DMS53 treated with DMSO at 0.1 percent for 48 hours (cell line): Measurements from ENCODE around the gene BTRC.

Source experiments
- DNase-seq: peaks from one replicate; lab custom pipeline; 2025; ENCODE audit not compliant: unreplicated experiment; lab: John Stamatoyannopoulos, UW

BTRC gene

GRCh38 chr10:101513733-101514132 is 159.8 kb downstream of the BTRC start:
- no peak for DNase-seq

- DNase-seq, result no peak
Measured at GRCh38 chr10:101525848-101526247, 171.9 kb downstream of the BTRC start.

DNA sequence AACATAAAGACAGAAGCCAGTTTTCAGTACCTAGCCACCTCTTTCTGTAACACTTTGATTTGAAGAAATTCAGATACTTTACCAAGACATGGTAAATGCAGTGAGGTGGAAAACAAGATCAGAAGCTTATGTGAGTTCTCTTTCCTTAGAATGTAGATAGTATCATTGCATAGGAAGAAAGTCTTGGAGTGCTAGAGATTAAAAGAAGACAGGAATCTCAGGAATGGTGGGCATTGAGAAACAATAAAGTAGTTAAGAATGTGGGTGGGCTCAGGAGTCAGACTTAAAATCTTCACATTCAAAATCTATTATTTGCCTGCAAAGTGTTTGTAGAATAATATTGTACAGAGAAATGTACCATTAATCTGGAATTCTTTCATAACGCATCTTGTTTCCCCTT is 175.2 kb downstream of the BTRC start:
- no peak for DNase-seq

DNA sequence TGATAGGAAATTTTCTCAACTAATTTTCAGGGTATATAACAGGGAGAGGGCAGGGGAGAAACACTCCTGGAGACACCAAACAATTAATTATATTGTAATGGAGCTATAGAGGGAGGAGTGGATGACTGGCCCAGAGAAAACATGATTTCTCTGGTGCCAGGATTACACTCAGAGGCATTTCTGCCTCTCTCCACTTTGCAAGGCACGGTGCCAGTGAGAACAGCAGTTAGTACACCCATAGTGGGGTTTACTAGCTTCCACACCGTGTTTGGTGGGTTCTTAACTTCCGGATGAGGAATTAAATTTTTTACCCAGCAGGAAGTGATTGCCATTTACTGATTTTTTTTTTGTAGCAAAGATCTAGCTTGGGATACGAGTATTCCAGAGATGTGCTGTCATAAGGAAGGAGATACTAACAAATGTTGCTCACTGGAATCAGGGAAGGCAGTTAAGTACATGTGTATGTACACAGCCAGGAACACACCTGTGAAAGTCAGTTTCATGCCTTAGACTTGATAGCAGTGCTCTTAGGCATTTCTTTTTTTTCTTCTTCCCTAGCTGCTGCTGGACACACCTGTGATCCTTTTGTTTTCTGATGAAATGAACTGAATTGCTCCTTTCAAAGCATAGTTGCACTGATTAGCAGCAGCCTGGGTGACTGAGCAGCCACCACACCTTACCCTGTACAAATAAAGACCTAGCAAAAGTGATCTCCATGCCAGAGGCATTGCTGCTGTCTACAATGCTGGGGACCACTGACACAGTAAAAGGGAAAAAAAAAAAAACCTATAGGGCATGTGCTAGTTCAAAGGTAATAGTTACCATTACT is 176.0 kb downstream of the BTRC start:
- DNase-seq, result no peak

DNA sequence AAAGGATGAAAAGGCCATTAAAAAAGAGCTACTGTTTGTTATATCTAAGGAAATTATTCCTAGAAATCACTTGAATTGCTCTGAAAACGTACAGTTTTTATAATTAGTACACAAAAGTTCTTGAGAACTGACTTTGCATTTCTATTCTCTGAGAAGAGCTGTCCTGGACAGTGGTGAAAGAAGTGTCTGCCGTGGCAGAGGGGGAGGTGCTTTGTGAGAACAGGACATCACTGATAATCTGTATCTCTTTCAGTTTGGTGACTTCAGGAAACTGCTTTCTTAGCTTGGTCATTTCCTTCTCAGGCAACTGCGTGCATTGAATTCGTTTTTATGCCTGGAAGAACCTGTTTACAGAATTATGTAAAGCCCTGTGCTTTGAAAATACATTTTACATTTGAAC is 182.0 kb downstream of the BTRC start:
- DNase-seq, result no peak

GRCh38 chr10:101536800-101537199 is 182.8 kb downstream of the BTRC start:
- no peak for DNase-seq

DNA sequence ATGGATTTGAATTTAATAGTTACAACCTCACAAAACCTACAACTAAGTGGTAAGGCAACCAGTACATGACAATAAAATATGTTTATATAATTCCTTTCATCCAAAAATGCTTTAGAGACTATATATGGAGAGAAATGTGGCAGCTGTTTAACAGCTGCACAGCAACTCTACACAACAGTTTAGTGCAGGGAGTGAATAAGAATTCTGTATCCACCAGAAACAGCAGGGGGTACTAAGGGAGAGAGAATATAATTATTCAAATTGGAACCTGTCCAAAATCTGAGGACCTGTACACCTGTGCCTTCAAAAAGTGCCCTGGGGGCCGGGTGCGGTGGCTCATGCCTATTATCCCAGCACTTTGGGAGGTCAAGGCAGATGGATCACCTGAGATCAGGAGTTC is 184.5 kb downstream of the BTRC start:
- DNase-seq, result no peak

DNA sequence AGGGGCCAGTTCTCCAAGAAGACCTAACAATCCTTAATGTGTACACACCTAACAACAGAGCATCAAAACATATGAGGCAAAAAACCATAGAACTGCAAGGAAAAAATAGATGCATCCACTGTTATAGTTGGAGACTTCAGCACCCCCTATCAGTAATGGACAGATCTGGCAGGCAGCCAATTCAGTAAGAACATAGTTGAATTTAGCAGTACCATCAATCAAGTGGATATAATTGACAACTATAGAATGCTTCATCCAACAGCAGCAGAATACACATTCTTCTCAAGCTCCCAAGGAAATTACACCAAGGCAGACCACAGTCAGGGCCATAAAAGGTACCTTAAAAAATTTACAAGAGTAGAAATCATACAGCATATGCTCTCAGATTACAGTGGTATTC is 191.9 kb downstream of the BTRC start:
- no peak for DNase-seq

DNA sequence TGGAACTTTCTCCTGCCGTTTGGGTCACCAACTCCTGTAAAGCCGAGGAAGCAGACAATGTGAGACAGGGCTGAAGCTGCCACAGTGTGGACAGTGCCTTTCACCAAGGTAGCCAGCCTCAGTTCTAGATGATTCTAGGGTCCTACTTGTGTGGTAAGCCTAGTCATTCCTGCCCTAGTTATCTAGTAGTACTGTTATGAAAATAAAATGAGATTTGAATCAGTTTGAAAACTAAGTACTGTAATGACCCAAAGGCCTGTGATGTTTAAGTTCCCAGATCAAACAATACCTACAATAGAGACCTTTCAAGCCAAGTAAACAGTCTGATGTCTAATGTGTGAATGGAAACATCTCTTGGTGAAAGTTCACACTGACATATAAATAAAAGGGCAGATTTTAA is 197.0 kb downstream of the BTRC start:
- no peak for DNase-seq

DNA sequence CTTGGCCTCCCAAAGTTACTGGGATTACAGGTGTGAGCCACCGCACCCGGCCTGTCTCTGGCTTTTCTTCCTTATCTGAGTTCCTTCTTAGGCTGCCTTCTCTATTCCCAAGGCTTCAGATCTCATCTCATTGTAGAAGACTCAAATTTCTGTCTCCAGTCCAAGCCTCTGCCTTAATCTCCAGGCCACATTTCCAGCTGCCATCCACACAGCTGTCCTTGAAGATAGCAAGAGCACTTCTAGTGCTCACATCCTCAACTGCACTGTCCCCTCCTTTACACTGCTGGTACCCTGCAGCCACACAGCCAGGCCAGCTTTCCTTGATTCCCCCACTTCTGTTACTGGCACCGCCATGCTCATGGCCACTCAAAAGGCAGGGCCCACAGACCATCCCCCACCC is 198.5 kb downstream of the BTRC start:
- no peak for DNase-seq

DNA sequence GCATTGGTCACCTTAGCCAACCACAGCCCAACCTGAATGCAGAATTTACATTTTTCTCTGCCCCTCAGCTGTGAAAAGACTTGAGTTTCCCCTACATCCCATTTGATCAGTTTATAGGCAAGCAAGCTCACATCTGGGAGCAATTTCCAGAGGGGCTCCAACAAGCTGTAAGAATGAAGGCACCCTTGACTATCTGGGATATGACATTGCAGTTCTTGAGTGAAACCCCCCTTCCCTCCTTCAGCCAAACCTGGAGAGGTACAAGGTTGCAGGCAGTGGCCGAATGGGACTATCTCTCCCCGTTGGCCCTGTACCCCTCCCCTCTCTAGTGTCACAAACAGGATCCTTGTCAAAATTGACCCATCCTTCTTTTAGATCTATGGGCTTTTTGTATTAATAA is 203.6 kb downstream of the BTRC start:
- DNase-seq, result no peak

DNA sequence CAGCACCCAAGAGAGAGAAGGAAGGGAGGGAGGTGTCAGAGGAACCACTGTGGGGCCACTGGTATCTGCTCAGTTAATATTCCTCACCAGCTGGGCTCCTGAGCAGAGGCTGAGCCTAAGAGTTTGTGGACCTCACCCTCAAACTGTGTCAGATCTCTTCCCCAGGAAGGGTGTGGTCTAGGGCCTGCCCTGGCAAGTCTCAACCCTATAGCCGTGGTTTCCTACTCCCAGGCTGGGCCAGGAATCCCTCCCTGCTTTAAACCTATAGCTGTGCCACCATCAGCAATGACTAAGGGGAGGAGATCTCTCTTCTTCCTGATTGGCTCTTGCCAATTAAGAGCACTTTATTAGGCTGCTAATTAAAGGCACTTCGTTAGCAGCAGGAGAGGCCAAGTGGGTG is 204.2 kb downstream of the BTRC start:
- no peak for DNase-seq

- no peak for DNase-seq
Measured at GRCh38 chr10:101558671-101559595, 205.0 kb downstream of the BTRC start.

GRCh38 chr10:101559596-101560297 is 205.8 kb downstream of the BTRC start:
- no peak for DNase-seq

GRCh38 chr10:101560298-101561067 is 206.5 kb downstream of the BTRC start:
- DNase-seq, result no peak

GRCh38 chr10:101561068-101561915 is 207.3 kb downstream of the BTRC start:
- no peak for DNase-seq

- DNase-seq, result no peak
Measured at GRCh38 chr10:101562231-101562630, 208.3 kb downstream of the BTRC start.

DNA sequence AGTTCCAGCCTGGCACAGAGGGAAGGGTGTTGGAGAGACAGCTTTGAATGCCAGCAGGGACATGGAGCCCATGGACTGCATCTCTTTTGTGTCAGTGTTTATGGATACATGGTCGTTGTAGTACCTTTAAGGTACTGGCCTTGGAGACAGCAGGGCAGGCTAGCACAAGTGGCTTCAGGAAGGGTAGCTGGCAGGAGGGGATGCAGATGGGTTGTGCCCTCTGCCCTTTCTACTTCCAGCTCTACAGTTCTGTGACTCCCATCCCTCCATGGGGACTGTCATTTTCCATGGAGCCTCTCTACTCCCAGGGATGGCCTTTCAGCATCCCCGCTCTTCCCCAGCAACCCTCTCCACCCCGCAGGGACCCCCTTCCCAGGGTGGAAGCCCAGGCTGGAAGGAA is 209.0 kb downstream of the BTRC start:
- DNase-seq, result no peak

DNA sequence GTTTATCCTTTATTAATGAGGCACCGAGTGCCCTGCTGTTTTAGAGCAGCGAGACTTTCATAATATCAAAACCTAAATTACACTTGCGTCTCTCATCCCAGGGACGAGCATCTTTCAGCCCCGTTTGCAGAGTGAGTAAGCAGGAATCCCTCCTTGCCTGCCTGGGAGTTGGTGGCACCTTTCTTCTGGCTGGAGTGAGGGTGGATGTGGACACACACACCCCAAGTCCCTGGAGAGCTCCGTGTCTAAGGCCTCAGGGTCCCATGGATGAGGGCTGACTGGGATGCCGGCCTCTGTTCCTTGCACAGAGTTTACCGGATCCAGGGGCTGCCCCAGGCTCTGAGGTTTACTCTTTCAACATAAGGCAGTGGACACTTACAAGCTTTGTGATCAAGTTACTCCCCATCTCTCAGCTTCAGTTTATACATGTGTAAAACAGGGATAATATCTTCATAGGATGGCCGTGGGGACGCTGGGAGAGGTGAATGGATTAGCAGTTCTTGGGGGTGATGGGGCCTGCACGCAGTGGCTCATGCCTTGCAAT is 209.6 kb downstream of the BTRC start:
- DNase-seq, result no peak
